Measurements from ENCODE around the gene ARID1B. TPM values are rescaled to one million over a fixed set of nuclear protein-coding genes. Genes with fewer than 3 reads are reported as not detected.

ARID1B gene
- total and polyA plus RNA-seq, 2 donors (not counting 1 experiment from before 2014, with no cell fraction given): 47.2 to 280 TPM

DNA sequence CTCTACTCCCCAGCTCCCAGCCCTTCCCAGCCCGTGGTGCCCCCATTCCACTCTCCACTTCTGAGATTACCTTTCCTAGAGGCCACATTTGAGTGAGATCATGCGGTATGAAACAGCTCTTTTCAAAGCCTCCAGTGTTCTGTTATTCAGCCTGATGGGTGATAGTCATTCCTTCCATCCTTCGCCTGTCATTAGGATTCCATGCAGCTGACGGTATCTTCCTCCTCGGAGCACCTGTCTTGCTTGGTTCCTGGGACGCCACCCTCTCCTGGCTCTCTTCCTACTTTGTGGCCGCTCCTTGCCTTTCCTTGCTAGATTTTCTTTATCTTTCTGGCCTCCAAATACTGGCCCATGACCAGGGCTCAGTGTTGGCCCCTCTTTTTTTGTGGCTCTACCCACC lies 137.0 kb downstream of the ARID1B start:
- Histone ChIP-seq H3K27ac (ENCODE audit: low read length in 2 of 2) (peak overlapping the region in 1 of 2 donors; percentile 4), H3K9me3 (ENCODE audit: control extremely low read depth in 1 of 3, control insufficient read depth in 2 of 3, insufficient read depth in 1 of 3, low read length in 2 of 3) (no peaks in the 10 kb centered on the region), H3K4me2 (replicated peaks; ENCODE audit: low read depth, low read length, poor library complexity, severe bottlenecking) (no peak overlapping the region), H3K27me3 (replicated peaks in 1 of 4; ENCODE audit: control extremely low read depth in 1 of 4, control insufficient read depth in 3 of 4, insufficient read depth in 4 of 4, low read length in 3 of 4) (no peaks in the 10 kb centered on the region), H2AFZ (ENCODE audit: insufficient read depth, low read depth, low read length, poor library complexity, severe bottlenecking) (no peak overlapping the region), H3K79me2 (ENCODE audit: control insufficient read depth, insufficient read depth, low read length) (peaks cover 96% of the 10 kb centered on the region), H3K36me3 (replicated peaks in 1 of 2; ENCODE audit: control extremely low read depth in 1 of 2, control insufficient read depth in 1 of 2, extremely low read depth in 1 of 2, insufficient read depth in 2 of 2, low read length in 1 of 2) (peaks cover 0 to 4% of the 10 kb centered on the region in 2 experiments), H4K20me1 (ENCODE audit: control insufficient read depth, insufficient read depth, low read length, poor library complexity, severe bottlenecking) (peaks cover 14% of the 10 kb centered on the region), H3K4me3 (ENCODE audit: control extremely low read depth in 1 of 5, extremely low read depth in 1 of 5, insufficient read depth in 1 of 5, low read depth in 2 of 5, low read length in 4 of 5) (no peak overlapping the region), H3K9ac (ENCODE audit: low read length) (no peak overlapping the region), H3K4me1 (ENCODE audit: control insufficient read depth in 2 of 2, insufficient read depth in 2 of 2, low read length in 2 of 2) (peaks cover 44 to 48% of the 10 kb centered on the region in 2 donors)
- TF ChIP-seq EZH2 (IDR thresholded peaks at IDR 0.05; ENCODE audit: borderline replicate concordance, insufficient read depth, low read depth, low read length, poor library complexity, severe bottlenecking): no peak
- TF ChIP-seq, protein P1, sequence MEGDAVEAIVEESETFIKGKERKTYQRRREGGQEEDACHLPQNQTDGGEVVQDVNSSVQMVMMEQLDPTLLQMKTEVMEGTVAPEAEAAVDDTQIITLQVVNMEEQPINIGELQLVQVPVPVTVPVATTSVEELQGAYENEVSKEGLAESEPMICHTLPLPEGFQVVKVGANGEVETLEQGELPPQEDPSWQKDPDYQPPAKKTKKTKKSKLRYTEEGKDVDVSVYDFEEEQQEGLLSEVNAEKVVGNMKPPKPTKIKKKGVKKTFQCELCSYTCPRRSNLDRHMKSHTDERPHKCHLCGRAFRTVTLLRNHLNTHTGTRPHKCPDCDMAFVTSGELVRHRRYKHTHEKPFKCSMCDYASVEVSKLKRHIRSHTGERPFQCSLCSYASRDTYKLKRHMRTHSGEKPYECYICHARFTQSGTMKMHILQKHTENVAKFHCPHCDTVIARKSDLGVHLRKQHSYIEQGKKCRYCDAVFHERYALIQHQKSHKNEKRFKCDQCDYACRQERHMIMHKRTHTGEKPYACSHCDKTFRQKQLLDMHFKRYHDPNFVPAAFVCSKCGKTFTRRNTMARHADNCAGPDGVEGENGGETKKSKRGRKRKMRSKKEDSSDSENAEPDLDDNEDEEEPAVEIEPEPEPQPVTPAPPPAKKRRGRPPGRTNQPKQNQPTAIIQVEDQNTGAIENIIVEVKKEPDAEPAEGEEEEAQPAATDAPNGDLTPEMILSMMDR (IDR thresholded peaks at IDR 0.05): no peak
- CTCF ChIA-PET: interaction anchor here (1.0 kb wide), 1 partner anchor 11 kb away, joined by 3 read pairs; no protein-coding TSS in a partner anchor
- no peak for ATAC-seq (ENCODE audit: low read depth)
- intact Hi-C loops (cut with micrococcal nuclease): loop anchor here (10.0 kb wide), 1 partner anchor 129 kb away; no protein-coding TSS in a partner anchor
- Mint-ChIP-seq H3K4me1 (peaks cover 74% of the 10 kb centered on the region), H3K9me3 (ENCODE audit: insufficient read depth) (no peaks in the 10 kb centered on the region), H3K4me3 (no peak overlapping the region), H3K27me3 (no peaks in the 10 kb centered on the region), H3K27ac (peak overlapping the region; percentile 29)
- POLR2A ChIA-PET: no interaction called here
- DNase-seq: no peak
- 99% methylated on average over 7 of the region's 7 CpGs for WGBS (ENCODE audit: insufficient coverage)

DNA sequence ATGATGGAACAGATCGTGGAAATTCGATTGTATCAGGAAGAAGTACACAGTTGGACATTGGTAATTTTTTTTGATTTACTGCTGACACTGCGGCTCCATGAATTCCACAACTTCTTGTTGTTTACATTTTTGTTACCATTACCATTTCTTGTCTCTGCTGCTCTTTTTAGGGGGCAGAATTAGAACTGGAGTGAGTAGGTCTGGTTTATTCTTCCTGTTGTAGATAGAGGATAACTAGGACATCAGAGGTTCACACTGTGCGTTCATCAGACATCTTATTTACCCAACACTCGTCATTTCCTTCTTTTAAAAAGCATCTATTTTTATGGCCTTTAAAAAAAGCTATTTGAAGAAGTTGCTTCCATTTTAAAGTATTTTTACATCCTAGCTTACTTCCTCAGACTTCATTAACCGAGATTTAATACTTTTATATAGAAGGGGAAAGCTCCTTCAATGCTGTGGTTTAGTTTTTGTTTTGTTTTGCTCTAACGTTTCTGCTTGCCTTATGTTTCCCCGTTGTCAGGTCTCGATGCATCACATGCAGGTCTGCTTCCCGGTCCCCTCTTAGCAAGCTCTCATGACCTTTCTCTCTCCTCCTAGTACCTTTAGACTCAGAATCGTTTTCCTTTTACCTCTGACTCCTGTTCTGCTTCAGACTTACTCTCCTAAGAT lies 139.1 kb downstream of the ARID1B start:
- TF ChIP-seq, protein P1 (IDR thresholded peaks at IDR 0.05): no peak
- TF ChIP-seq EZH2 (IDR thresholded peaks at IDR 0.05; ENCODE audit: borderline replicate concordance, insufficient read depth, low read depth, low read length, poor library complexity, severe bottlenecking): no peak
- peaks cover 96% of the 10 kb centered on the region for H3K79me2 ChIP-seq (ENCODE audit: control insufficient read depth, insufficient read depth, low read length)
- no peaks in the 10 kb centered on the region for H3K27me3 ChIP-seq (replicated peaks in 1 of 4; ENCODE audit: control extremely low read depth in 1 of 4, control insufficient read depth in 3 of 4, insufficient read depth in 4 of 4, low read length in 3 of 4)
- peak overlapping the region in 2 of 5 experiments; percentile 10 to 43 for H3K4me3 ChIP-seq (ENCODE audit: control extremely low read depth in 1 of 5, extremely low read depth in 1 of 5, insufficient read depth in 1 of 5, low read depth in 2 of 5, low read length in 4 of 5)
- WGBS (ENCODE audit: insufficient coverage): 32% methylated on average over 4 of the region's 11 CpGs
- peak; percentile 72 for DNase-seq
- H3K4me1 ChIP-seq (ENCODE audit: control insufficient read depth in 2 of 2, insufficient read depth in 2 of 2, low read length in 2 of 2): peaks cover 44 to 52% of the 10 kb centered on the region in 2 donors
- peak overlapping the region; percentile 43 for H3K9ac ChIP-seq (ENCODE audit: low read length)
- H4K20me1 ChIP-seq (ENCODE audit: control insufficient read depth, insufficient read depth, low read length, poor library complexity, severe bottlenecking): peaks cover 20% of the 10 kb centered on the region
- Mint-ChIP-seq H3K27me3 (no peaks in the 10 kb centered on the region), H3K4me3 (peak overlapping the region; percentile 74), H3K27ac (peak overlapping the region; percentile 85), H3K4me1 (peaks cover 71% of the 10 kb centered on the region), H3K9me3 (ENCODE audit: insufficient read depth) (no peaks in the 10 kb centered on the region)
- H3K9me3 ChIP-seq (ENCODE audit: control extremely low read depth in 1 of 3, control insufficient read depth in 2 of 3, insufficient read depth in 1 of 3, low read length in 2 of 3): no peaks in the 10 kb centered on the region
- ChIA-PET CTCF (no interaction called here), POLR2A (no interaction called here)
- H3K36me3 ChIP-seq (replicated peaks in 1 of 2; ENCODE audit: control extremely low read depth in 1 of 2, control insufficient read depth in 1 of 2, extremely low read depth in 1 of 2, insufficient read depth in 2 of 2, low read length in 1 of 2): peaks cover 0 to 9% of the 10 kb centered on the region in 2 experiments
- peak overlapping the region; percentile 29 for H2AFZ ChIP-seq (ENCODE audit: insufficient read depth, low read depth, low read length, poor library complexity, severe bottlenecking)
- peak; percentile 58 for ATAC-seq (ENCODE audit: low read depth)
- peak overlapping the region; percentile 61 for H3K4me2 ChIP-seq (replicated peaks; ENCODE audit: low read depth, low read length, poor library complexity, severe bottlenecking)
- peak overlapping the region; percentile 85 to 88 for H3K27ac ChIP-seq (ENCODE audit: low read length in 2 of 2)
- intact Hi-C loops (cut with micrococcal nuclease): loop anchor here (2.0 to 10.0 kb wide), 3 partner anchors 17 to 131 kb away; no protein-coding TSS in a partner anchor
